Endodermal cell (in vitro differentiated cells): ENCODE measurements around the gene RAB15. TPM values are rescaled to one million over a fixed set of nuclear protein-coding genes. Genes with fewer than 3 reads are reported as not detected.

ENCODE experiments used
- DNase-seq: peaks from one replicate; pipeline ENCODE4 v3.0.0-alpha.2; 2017
- H3K27ac ChIP-seq: 2 replicates; pipeline ENCODE4 v1.5.1; 2013; ENCODE audit warnings: mild to moderate bottlenecking, low read depth, low read length, moderate library complexity
- H3K27me3 ChIP-seq: 2 replicates; pipeline ENCODE4 v1.6.1; 2013; ENCODE audit warnings: mild to moderate bottlenecking, low read length, moderate library complexity; ENCODE audit not compliant: insufficient read depth, control insufficient read depth, poor library complexity, severe bottlenecking
- H3K36me3 ChIP-seq: 2 replicates; pipeline ENCODE4 v1.7.0; 2013; ENCODE audit warnings: mild to moderate bottlenecking, low read length, moderate library complexity; ENCODE audit not compliant: control insufficient read depth, insufficient read depth
- H3K4me1 ChIP-seq: one replicate; pipeline ENCODE4 v1.7.0; 2013; ENCODE audit warnings: low read length; ENCODE audit not compliant: control insufficient read depth, insufficient read depth
- H3K4me3 ChIP-seq: 2 replicates; pipeline ENCODE4 v1.5.1; 2013; ENCODE audit warnings: mild to moderate bottlenecking, low read length, moderate library complexity
- H3K9ac ChIP-seq: 2 replicates; pipeline ENCODE4 v1.6.1; 2013; ENCODE audit warnings: mild to moderate bottlenecking, low read length, moderate library complexity; ENCODE audit not compliant: poor library complexity, severe bottlenecking; ENCODE audit errors: extremely low read depth
- H3K9me3 ChIP-seq: 2 replicates; pipeline ENCODE4 v1.6.1; 2013; ENCODE audit warnings: mild to moderate bottlenecking, low read length, moderate library complexity; ENCODE audit not compliant: control insufficient read depth
- H3K27ac Mint-ChIP-seq: 2 replicates; pipeline ENCODE4 v1.8.0; 2020; ENCODE audit warnings: mixed read lengths
- H3K27me3 Mint-ChIP-seq: 2 replicates; pipeline ENCODE4 v1.8.0; 2021; ENCODE audit warnings: mild to moderate bottlenecking, mixed read lengths; ENCODE audit not compliant: insufficient read depth
- H3K36me3 Mint-ChIP-seq: 2 replicates; pipeline ENCODE4 v1.8.0; 2020; ENCODE audit warnings: low read depth, mixed read lengths
- H3K4me1 Mint-ChIP-seq: 2 replicates; pipeline ENCODE4 v1.8.0; 2020; ENCODE audit warnings: mixed read lengths
- H3K4me3 Mint-ChIP-seq: 2 replicates; pipeline ENCODE4 v1.8.0; 2020; ENCODE audit warnings: mild to moderate bottlenecking, moderate library complexity, mixed read lengths
- H3K9me3 Mint-ChIP-seq: 2 replicates; pipeline ENCODE4 v1.8.0; 2020; ENCODE audit warnings: mild to moderate bottlenecking, mixed read lengths
- CTCF ChIP-seq: fragments of 200-600 bp; sonication (generic); conservative IDR thresholded peaks from 2 replicates; pipeline ENCODE4 v1.5.0; 2021; ENCODE audit warnings: antibody characterized with exemption, mild to moderate bottlenecking
- WGBS, 2 experiments: methylation state at CpG; one replicate each; pipeline versions ENCODE4 v1.1.5 to v1.1.7; 2013; ENCODE audit warnings: missing lambda C conversion rate in 2 of 2, mixed read lengths in 1 of 2; ENCODE audit not compliant: insufficient coverage in 1 of 2, insufficient read length in 1 of 2; 5-methylcytosine and 5-hydroxymethylcytosine counted together
- total RNA-seq, 2 donors: library from RNA; stranded (reverse); fragmentation: NEBNext Ultra II Directional in 1 of 2; extraction: Animal tissue kit (Norgen Biotek cat#: 25700) in 1 of 2; gene quantifications; 2 replicates in 1 of 2; 3 replicates in 1 of 2; pipeline ENCODE4 v1.2.1, GENCODE V29; 2021

Gene RAB15
- total RNA-seq, 2 donors from 2014 or later, result 48.7 to 77.2 TPM

GRCh38 chr14:64948612-64949210, 23.4 kb downstream of the RAB15 start:
- H3K4me1 Mint-ChIP-seq, result peaks cover 2% of the 10 kb centered on the region
- WGBS, 2 experiments, result 72 to 92% methylated on average over 2 to 8 of the region's 8 CpGs
- no peak overlapping the region for H3K27ac ChIP-seq
- H3K36me3 Mint-ChIP-seq, result peaks cover 57% of the 10 kb centered on the region
- H3K4me1 ChIP-seq, result no peaks in the 10 kb centered on the region
- no peaks in the 10 kb centered on the region for H3K27me3 ChIP-seq
- H3K36me3 ChIP-seq, result peaks cover 41% of the 10 kb centered on the region
- no peaks in the 10 kb centered on the region for H3K9me3 ChIP-seq
- H3K4me3 ChIP-seq, result no peak overlapping the region
- H3K9ac ChIP-seq, result no peak overlapping the region
- no peaks in the 10 kb centered on the region for H3K9me3 Mint-ChIP-seq
- no peak for TF ChIP-seq CTCF
- H3K27me3 Mint-ChIP-seq, result no peaks in the 10 kb centered on the region
- peak; percentile 35 for DNase-seq
- no peak overlapping the region for H3K4me3 Mint-ChIP-seq
- H3K27ac Mint-ChIP-seq, result no peak overlapping the region

- DNase-seq, result peak; percentile 35
- Histone ChIP-seq H3K27ac (no peak overlapping the region), H3K9ac (no peak overlapping the region), H3K27me3 (no peaks in the 10 kb centered on the region), H3K9me3 (no peaks in the 10 kb centered on the region), H3K36me3 (peaks cover 35% of the 10 kb centered on the region), H3K4me3 (no peak overlapping the region), H3K4me1 (peaks cover 2% of the 10 kb centered on the region)
- 91 to 92% methylated on average over 23 to 28 of the region's 28 CpGs for WGBS, 2 experiments
- H3K27ac Mint-ChIP-seq, result peak overlapping the region; percentile 66
- no peak for TF ChIP-seq CTCF
- no peaks in the 10 kb centered on the region for H3K9me3 Mint-ChIP-seq
- no peaks in the 10 kb centered on the region for H3K27me3 Mint-ChIP-seq
- no peak overlapping the region for H3K4me3 Mint-ChIP-seq
- peaks cover 5% of the 10 kb centered on the region for H3K4me1 Mint-ChIP-seq
- peaks cover 61% of the 10 kb centered on the region for H3K36me3 Mint-ChIP-seq
These were observed 24.2 kb downstream of the RAB15 start for GRCh38 chr14:64947710-64948611.

GRCh38 chr14:64946310-64947045, 25.7 kb downstream of the RAB15 start:
- no peaks in the 10 kb centered on the region for H3K9me3 ChIP-seq
- Mint-ChIP-seq H3K4me3 (no peak overlapping the region), H3K9me3 (no peaks in the 10 kb centered on the region), H3K27ac (peak overlapping the region; percentile 9), H3K4me1 (peaks cover 13% of the 10 kb centered on the region), H3K36me3 (peaks cover 57% of the 10 kb centered on the region), H3K27me3 (no peaks in the 10 kb centered on the region)
- H3K27me3 ChIP-seq, result no peaks in the 10 kb centered on the region
- no peak overlapping the region for H3K4me3 ChIP-seq
- peaks cover 25% of the 10 kb centered on the region for H3K36me3 ChIP-seq
- no peak for TF ChIP-seq CTCF
- H3K4me1 ChIP-seq, result peaks cover 3% of the 10 kb centered on the region
- DNase-seq, result peak; percentile 29
- 79 to 89% methylated on average over 5 to 6 of the region's 6 CpGs for WGBS, 2 experiments
- no peak overlapping the region for H3K27ac ChIP-seq
- H3K9ac ChIP-seq, result no peak overlapping the region
